ENCODE results near the gene CGREF1.

DNA sequence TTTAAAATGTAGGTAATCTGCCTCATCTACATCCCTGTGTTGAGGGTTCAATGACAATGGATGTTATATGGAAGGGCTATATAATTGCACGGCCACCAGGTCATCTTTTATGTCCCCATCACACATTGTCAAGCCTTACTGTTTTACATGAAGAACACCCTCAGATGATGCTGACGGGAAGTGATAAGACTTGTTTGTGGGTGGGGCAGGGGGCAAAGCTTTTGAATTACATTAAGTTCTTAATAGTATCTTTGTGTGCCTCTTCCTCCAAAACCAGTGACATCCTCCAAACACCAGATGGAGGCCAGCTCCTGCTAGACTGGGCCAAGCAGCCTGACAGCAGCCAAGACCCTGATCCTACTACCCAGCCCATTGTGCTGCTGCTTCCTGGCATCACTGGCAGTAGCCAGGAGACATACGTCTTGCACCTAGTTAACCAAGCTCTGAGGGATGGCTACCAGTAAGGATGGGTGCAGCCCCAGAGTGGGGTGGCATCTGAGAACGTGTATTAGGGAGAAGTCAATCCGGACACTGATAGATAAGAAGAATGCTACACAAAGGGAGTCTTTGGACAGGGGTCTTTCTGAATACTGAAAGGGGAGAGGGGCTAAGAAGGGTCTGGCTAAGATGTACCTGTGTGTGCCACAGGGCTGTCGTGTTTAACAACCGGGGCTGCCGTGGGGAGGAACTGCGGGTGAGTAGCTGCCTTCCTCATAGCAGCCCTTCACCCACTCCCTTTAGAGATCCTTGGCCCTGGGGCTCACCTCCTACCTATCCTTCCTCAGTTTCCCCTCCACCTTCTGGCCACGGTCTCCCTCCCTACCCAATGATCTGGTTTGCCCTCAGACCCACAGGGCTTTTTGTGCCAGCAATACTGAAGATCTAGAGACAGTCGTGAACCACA lies 10.0 kb upstream of the CGREF1 start:
- TF ChIP-seq, protein P1, sequence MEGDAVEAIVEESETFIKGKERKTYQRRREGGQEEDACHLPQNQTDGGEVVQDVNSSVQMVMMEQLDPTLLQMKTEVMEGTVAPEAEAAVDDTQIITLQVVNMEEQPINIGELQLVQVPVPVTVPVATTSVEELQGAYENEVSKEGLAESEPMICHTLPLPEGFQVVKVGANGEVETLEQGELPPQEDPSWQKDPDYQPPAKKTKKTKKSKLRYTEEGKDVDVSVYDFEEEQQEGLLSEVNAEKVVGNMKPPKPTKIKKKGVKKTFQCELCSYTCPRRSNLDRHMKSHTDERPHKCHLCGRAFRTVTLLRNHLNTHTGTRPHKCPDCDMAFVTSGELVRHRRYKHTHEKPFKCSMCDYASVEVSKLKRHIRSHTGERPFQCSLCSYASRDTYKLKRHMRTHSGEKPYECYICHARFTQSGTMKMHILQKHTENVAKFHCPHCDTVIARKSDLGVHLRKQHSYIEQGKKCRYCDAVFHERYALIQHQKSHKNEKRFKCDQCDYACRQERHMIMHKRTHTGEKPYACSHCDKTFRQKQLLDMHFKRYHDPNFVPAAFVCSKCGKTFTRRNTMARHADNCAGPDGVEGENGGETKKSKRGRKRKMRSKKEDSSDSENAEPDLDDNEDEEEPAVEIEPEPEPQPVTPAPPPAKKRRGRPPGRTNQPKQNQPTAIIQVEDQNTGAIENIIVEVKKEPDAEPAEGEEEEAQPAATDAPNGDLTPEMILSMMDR (IDR thresholded peaks at IDR 0.05): no peak
- TF ChIP-seq POLR2A (IDR thresholded peaks at IDR 0.05): no peak
